Epithelial cell of proximal tubule (primary cell): ENCODE results near the gene NOVA1. TPM values are rescaled to one million over a fixed set of nuclear protein-coding genes. Genes with fewer than 3 reads are reported as not detected.

Source experiments
- DNase-seq: peaks from one replicate; pipeline ENCODE4 v3.0.0-alpha.2; 2011; ENCODE audit warnings: low read depth
- H3K4me3 ChIP-seq: 2 replicates; pipeline ENCODE4 v1.5.1; 2011; ENCODE audit warnings: low read depth, mild to moderate bottlenecking, low read length
- total RNA-seq: library from RNA; depleted of rRNA; stranded (reverse); fragments of >200 nt; gene quantifications from 2 replicates; pipeline ENCODE4 v1.2.3, GENCODE V29; 2015
- TF ChIP-seq, protein P1 (sequence below): conservative IDR thresholded peaks from 2 replicates; pipeline ENCODE4 v1.5.1; 2012; ENCODE audit warnings: low read depth, mild to moderate bottlenecking, low read length

NOVA1 gene
- total RNA-seq, 1 donor from 2014 or later: 3.5 TPM

DNA sequence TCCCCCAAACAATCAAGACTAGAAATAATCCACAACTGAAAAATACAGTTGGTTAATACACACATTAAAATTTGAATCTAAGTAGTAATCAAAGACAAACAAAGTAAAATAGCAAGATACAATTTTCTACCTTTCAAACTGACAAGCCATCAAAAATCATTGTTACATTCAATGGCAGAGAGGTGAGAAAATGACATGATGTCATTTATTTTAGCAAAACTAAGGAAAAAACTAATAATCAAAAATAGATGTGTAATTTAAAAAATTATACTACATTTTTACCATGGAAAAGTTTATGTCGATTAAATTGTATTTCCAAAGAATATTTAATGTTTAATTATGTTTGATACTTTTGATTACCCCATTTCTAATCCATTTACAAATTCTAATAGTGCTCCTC lies 59.7 kb downstream of the NOVA1 start:
- H3K4me3 ChIP-seq: no peak overlapping the region
- TF ChIP-seq, protein P1, sequence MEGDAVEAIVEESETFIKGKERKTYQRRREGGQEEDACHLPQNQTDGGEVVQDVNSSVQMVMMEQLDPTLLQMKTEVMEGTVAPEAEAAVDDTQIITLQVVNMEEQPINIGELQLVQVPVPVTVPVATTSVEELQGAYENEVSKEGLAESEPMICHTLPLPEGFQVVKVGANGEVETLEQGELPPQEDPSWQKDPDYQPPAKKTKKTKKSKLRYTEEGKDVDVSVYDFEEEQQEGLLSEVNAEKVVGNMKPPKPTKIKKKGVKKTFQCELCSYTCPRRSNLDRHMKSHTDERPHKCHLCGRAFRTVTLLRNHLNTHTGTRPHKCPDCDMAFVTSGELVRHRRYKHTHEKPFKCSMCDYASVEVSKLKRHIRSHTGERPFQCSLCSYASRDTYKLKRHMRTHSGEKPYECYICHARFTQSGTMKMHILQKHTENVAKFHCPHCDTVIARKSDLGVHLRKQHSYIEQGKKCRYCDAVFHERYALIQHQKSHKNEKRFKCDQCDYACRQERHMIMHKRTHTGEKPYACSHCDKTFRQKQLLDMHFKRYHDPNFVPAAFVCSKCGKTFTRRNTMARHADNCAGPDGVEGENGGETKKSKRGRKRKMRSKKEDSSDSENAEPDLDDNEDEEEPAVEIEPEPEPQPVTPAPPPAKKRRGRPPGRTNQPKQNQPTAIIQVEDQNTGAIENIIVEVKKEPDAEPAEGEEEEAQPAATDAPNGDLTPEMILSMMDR: no peak
- no peak for DNase-seq

DNA sequence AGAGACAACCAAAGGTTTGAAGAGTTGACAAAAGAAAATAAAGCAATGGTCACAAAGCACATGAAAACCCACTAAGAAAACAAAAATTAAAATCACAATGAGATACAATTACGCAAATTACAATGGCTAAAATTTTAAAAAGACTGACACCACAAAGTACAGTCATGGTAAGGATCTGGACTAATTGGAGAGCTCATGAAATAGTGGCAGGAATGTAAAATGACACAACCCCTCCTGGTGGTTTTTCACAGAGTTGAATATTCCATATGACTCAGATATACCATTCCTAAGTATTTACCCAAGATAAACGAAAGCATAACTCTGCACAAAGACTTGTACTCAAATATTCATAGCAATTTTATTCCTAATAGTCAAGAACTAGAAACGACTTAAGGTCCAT lies 65.9 kb downstream of the NOVA1 start:
- TF ChIP-seq, protein P1: peak; percentile 34
- no peak for DNase-seq
- H3K4me3 ChIP-seq: no peak overlapping the region

DNA sequence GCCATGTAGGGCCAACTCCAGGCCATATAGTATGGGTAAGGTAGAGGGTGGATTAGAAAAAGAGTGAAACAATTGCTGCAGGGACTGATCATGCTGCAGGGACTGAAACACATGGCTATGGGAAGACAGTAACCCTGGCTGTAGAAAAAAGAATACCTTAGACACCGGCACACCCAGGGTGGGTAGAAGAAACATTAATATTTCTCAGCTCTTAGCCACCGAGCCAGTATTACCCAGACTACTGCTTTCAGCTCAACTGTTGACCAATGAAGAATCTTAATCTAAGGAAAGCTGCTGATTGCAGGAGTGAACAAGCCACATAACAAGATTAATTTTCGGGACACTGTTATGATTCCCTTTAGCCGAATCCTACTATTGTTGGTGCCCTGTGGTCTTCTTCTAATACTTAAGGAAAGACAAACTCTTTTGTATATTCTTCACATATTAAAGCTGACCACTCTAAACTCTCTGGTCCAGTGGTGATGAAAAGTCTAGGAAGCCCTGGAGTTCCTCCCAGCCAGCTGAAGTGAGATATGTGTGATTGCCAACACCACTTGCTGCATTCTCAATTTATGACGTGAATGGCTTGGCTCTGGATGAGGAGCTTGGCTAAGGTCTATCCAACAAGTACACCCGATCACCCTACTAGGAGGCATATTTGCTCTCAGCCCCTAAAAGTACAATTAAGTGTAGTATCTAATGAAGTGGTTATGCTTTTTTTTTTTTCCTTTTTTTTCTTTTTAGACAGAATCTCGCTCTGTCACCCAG lies 69.2 kb downstream of the NOVA1 start:
- no peak overlapping the region for H3K4me3 ChIP-seq
- TF ChIP-seq, protein P1: no peak
- no peak for DNase-seq

DNA sequence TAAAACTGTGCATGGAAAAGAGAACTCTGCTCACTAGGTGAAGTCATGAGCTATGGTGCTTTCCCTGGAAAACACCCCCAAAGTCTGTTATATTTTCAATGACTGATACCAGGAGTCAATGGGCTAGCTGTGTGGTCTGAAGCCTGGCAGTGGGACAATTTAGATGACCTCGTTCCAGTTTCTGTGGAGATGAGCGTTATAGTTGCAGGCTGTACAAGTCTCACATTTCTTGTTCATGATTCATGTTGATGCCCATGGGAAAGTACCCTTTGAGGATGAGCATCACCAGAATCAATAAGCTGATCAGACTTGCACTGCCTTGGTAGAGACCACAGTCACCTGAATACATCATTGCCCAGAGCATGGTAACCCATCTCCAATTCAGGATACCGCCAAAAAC lies 70.7 kb downstream of the NOVA1 start:
- TF ChIP-seq, protein P1: peak; percentile 3
- DNase-seq: peak; percentile 31
- H3K4me3 ChIP-seq: no peak overlapping the region

DNA sequence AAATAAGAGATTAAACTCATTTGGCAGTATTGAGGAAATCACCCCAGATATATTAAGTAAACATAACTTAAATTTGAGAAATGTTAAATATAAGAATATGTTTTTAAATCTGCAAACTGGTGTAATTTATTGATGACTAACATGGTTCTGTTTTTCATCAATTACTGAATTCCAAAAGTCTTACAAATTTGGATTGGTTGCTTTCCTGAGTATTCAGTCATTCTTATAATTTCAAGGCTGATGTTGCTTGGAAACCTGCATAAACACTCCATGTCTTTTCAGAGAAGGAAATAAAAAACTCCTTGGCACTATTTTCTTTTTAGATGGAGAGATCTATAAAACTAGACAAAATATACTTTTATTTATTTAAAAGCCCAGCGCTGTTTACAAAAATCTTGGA lies 71.7 kb downstream of the NOVA1 start:
- no peak for DNase-seq
- TF ChIP-seq, protein P1: no peak
- no peak overlapping the region for H3K4me3 ChIP-seq

DNA sequence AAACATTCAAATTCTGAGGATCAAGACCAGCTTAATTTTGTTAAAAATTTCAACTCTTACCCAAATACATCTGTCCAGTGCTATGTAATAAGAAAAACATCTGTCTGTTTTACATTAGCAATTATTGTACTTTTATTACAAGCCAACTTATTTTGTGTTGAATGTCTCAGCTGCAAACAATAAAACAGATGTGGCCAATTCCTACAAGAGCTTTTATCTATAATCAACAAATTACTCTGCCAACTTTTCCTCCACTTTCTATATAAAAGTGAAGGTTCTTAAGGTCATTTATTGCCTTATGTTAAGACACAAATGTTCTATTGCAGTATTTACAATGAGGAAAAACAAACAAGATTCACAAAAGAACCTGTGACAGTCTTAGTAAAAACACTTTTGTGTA lies 72.7 kb downstream of the NOVA1 start:
- H3K4me3 ChIP-seq: no peak overlapping the region
- DNase-seq: no peak
- TF ChIP-seq, protein P1: no peak

DNA sequence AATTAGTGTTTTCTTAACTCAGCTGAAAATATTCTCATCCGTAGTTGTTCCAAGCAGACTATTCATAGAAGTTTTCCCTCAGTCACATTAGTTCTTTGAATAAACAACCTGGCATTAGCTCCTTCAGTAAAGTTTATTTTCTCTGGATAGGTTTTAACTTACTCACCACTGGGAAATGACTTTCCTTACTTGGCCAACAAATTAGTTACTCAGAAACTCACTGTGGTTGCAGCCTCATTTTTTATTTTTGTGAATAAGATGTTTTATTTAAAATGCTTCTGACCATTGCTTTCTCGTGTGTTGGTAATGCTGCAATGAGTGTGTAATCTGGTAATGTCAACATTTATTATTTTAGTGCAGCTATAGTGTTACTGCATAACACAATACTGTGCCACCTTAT lies 74.9 kb downstream of the NOVA1 start:
- H3K4me3 ChIP-seq: no peak overlapping the region
- DNase-seq: peak; percentile 27
- TF ChIP-seq, protein P1: no peak
